ES-I3 (cell line): ENCODE results near the gene PDIA5.

ENCODE experiments used
- H3K36me3 ChIP-seq: 2 replicates; pipeline ENCODE4 v1.6.1; 2013; ENCODE audit warnings: mild to moderate bottlenecking, low read length, control low read depth, moderate library complexity; ENCODE audit not compliant: insufficient read depth
- H3K4me1 ChIP-seq: 2 replicates; pipeline ENCODE4 v1.6.1; 2013; ENCODE audit warnings: mild to moderate bottlenecking, control low read depth, low read length; ENCODE audit not compliant: insufficient read depth
- H3K9ac ChIP-seq: 2 replicates; pipeline ENCODE4 v1.6.1; 2013; ENCODE audit warnings: low read depth, mild to moderate bottlenecking, low read length, moderate library complexity
- H3K9me3 ChIP-seq: 2 replicates; pipeline ENCODE4 v1.6.1; 2013; ENCODE audit warnings: mild to moderate bottlenecking, low read length, moderate library complexity; ENCODE audit not compliant: control insufficient read depth, insufficient read depth

PDIA5 gene

DNA sequence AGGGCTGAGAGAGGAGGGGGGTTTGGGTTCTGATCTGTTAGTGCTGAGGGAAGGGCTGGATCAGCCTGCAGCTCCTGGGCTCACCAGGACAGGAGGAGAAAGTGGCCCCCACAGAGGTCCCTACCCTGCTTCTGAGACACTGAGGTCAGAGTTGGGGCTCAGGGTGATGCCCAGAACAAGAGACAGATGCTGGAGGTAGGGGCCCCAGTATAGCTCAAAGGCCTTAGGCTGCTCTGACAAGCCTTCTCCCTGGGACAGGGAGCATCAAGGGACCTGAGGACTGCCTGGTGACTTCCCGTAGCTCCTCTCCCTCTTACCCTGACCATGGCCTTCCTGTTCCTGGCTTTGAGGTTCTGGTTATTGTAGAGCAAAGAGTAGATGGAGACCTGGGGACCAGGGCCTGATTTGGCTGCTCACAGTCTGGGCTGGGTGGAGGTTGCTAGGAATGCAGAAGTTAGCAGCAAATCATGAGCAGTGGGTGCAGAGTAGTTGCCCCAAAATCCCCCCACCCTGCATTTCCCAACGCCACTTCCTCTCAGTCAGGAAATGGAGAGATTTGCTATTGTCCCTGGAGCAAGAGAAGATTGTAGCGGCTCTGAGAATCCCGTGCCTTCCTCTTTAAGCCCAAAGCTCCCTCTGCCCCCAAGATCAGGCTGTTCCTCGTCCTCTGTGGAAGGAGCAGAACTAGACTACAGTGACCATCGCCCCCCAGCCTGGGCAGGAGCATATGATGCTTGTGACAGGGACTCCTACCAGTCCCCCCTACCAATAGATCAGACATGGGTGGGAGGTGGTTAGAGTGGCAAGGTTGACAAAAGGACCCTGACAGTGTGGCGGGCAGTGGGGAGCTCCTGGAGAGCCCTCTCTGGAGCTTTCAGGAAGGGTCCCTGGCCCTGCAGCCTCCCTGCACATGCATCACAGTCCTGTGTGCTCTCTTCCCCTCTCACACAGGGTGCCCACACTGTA lies 87.5 kb downstream of the PDIA5 start:
- Histone ChIP-seq H3K36me3 (peaks cover 4% of the 10 kb centered on the region), H3K4me1 (no peaks in the 10 kb centered on the region), H3K9ac (no peak overlapping the region), H3K9me3 (no peaks in the 10 kb centered on the region)

GRCh38 chr3:123155471-123156011 lies 88.7 kb downstream of the PDIA5 start:
- H3K9me3 ChIP-seq: no peaks in the 10 kb centered on the region
- H3K4me1 ChIP-seq: no peaks in the 10 kb centered on the region
- no peak overlapping the region for H3K9ac ChIP-seq
- H3K36me3 ChIP-seq: peaks cover 4% of the 10 kb centered on the region

- H3K4me1 ChIP-seq: no peaks in the 10 kb centered on the region
- H3K9me3 ChIP-seq: no peaks in the 10 kb centered on the region
- no peak overlapping the region for H3K9ac ChIP-seq
- H3K36me3 ChIP-seq: peaks cover 4% of the 10 kb centered on the region
These were observed 89.6 kb downstream of the PDIA5 start for GRCh38 chr3:123156276-123156995.

GRCh38 chr3:123157209-123157597 lies 90.4 kb downstream of the PDIA5 start:
- Histone ChIP-seq H3K9me3 (no peaks in the 10 kb centered on the region), H3K36me3 (peaks cover 4% of the 10 kb centered on the region), H3K9ac (no peak overlapping the region), H3K4me1 (no peaks in the 10 kb centered on the region)

- Histone ChIP-seq H3K9ac (no peak overlapping the region), H3K9me3 (no peaks in the 10 kb centered on the region), H3K36me3 (peaks cover under 1% of the 10 kb centered on the region), H3K4me1 (no peaks in the 10 kb centered on the region)
These were observed 90.9 kb downstream of the PDIA5 start for GRCh38 chr3:123157598-123158287.

- no peaks in the 10 kb centered on the region; the same call in 1 of the 2 replicates for H3K36me3 ChIP-seq
These were observed 91.5 kb downstream of the PDIA5 start for GRCh38 chr3:123158330-123158729.

DNA sequence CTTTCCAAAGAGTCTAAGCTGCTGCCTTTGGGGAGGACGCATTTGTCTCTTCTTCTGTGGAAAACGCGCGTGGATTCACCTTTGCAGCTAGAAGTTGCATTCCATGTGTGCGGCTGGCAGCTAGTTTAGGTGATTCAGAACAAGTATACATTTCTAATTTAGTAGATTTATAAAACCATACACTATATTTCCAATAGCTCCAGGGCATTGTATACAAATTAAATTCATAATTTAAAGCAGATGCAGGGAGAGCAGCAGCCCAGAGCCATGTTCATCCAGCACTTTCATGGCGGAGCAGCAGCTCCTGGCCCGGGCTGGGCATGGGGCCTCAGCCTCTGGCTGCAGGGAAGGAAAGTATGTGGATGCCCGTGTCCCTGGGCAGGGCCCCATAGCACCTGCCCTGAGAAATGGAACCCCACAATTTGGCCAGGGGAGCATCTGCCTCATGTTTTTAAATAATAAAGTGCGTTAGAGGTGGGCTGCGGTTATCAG lies 92.1 kb downstream of the PDIA5 start:
- Histone ChIP-seq H3K9me3 (no peaks in the 10 kb centered on the region), H3K4me1 (no peaks in the 10 kb centered on the region), H3K9ac (no peak overlapping the region), H3K36me3 (no peaks in the 10 kb centered on the region; the same call in 1 of the 2 replicates)

More at GRCh38 chr3:123158330-123158729, 91.5 kb downstream of the PDIA5 start:
- H3K9ac ChIP-seq: no peak overlapping the region
- no peaks in the 10 kb centered on the region for H3K4me1 ChIP-seq
- no peaks in the 10 kb centered on the region for H3K9me3 ChIP-seq

- Histone ChIP-seq H3K9me3 (no peaks in the 10 kb centered on the region), H3K9ac (no peak overlapping the region), H3K4me1 (no peaks in the 10 kb centered on the region), H3K36me3 (peaks cover 7% of the 10 kb centered on the region)
These were observed 93.3 kb downstream of the PDIA5 start for GRCh38 chr3:123159926-123160635.

- no peak overlapping the region for H3K9ac ChIP-seq
- H3K36me3 ChIP-seq: peaks cover 7% of the 10 kb centered on the region
- no peaks in the 10 kb centered on the region for H3K9me3 ChIP-seq
- no peaks in the 10 kb centered on the region for H3K4me1 ChIP-seq
These were observed 94.3 kb downstream of the PDIA5 start for GRCh38 chr3:123161167-123161566.

DNA sequence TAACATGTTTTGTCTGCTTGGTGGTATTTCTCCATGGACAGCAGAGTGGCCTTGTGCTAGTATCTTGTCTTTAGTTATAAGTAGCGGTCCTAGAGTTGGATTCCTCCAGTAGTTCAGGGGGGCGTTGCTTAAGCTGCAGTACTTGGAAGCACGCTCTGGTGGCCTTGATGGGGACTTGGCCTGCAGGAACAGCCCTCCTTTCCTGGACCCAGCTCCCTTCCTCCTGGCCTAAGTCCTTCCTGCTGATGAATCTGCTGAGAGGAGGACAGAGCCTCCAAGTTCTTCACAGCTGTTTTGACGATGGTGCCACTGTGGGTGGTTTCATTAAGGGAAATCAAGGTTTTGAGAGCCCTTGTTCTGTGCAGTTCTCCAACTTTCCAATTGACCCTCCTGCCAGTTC lies 96.3 kb downstream of the PDIA5 start:
- Histone ChIP-seq H3K9me3 (no peaks in the 10 kb centered on the region), H3K4me1 (no peaks in the 10 kb centered on the region), H3K9ac (no peak overlapping the region), H3K36me3 (peaks cover 7% of the 10 kb centered on the region; the same call in 1 of the 2 replicates)

- Histone ChIP-seq H3K4me1 (no peaks in the 10 kb centered on the region), H3K9ac (no peak overlapping the region), H3K36me3 (peaks cover 7% of the 10 kb centered on the region; the same call in 1 of the 2 replicates), H3K9me3 (no peaks in the 10 kb centered on the region)
These were observed 98.3 kb downstream of the PDIA5 start for GRCh38 chr3:123165163-123165562.

DNA sequence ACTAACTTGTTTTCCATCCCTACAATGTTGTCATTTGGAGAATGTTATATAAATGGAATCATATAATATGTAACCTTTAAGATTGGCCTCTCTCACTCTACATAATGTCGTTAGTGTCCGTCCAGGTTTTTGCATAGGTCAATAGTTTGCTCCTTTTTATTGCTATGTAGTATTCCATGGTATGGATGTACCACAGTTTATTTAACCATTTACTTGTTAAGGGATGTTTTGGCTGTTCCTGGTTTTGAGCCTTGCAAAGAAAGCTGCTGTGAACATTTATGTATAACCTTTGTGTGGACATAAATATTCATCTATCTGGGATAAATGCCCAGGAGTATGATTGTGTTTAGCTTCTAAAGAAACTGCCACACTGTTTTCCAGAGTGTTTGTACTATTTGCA lies 100.9 kb downstream of the PDIA5 start:
- peaks cover 7% of the 10 kb centered on the region; the same call in 1 of the 2 replicates for H3K36me3 ChIP-seq
- no peaks in the 10 kb centered on the region for H3K9me3 ChIP-seq
- H3K9ac ChIP-seq: no peak overlapping the region
- H3K4me1 ChIP-seq: no peaks in the 10 kb centered on the region

- H3K4me1 ChIP-seq: no peaks in the 10 kb centered on the region
- H3K36me3 ChIP-seq: peaks cover 7% of the 10 kb centered on the region; the same call in 1 of the 2 replicates
- H3K9ac ChIP-seq: no peak overlapping the region
- no peaks in the 10 kb centered on the region for H3K9me3 ChIP-seq
These were observed 101.3 kb downstream of the PDIA5 start for GRCh38 chr3:123168122-123168521.
